HG02870 (cell line): ENCODE results near the gene CEACAM18.

Experiments
- ATAC-seq: cut with Tn5 transposase; IDR thresholded peaks from one replicate; pipeline ENCODE4 v1.9.1; 2021; ENCODE audit warnings: mild to moderate bottlenecking, moderate library complexity; ENCODE audit not compliant: unreplicated experiment

Gene CEACAM18

GRCh38 chr19:51525651-51526050, 47.3 kb downstream of the CEACAM18 start:
- no peak for ATAC-seq

GRCh38 chr19:51529301-51529700, 51.0 kb downstream of the CEACAM18 start:
- no peak for ATAC-seq

GRCh38 chr19:51530616-51531015, 52.3 kb downstream of the CEACAM18 start:
- ATAC-seq, result no peak

- peak; percentile 76 for ATAC-seq
These were observed 53.3 kb downstream of the CEACAM18 start, which contains the start of gene SIGLEC6 for GRCh38 chr19:51531349-51532315. Gene SIGLEC6 (minus strand): TSS chr19:51531670. CDS start chr19:51531648, 22 bp downstream.

GRCh38 chr19:51535535-51535934, 57.2 kb downstream of the CEACAM18 start:
- ATAC-seq, result no peak

GRCh38 chr19:51539821-51540366, 61.6 kb downstream of the CEACAM18 start:
- ATAC-seq, result no peak
